GM19452 (cell line): ENCODE data around the gene DNAJC8.

Source experiments
- ATAC-seq: cut with Tn5 transposase; IDR thresholded peaks from one replicate; pipeline ENCODE4 v1.9.1; 2021; ENCODE audit not compliant: unreplicated experiment

DNAJC8 gene

GRCh38 chr1:28232558-28233263 is at the start of gene DNAJC8:
DNAJC8 (minus strand) TSS chr1:28233029; CDS start chr1:28232998, 31 bp downstream.
- no peak for ATAC-seq

GRCh38 chr1:28281608-28282425 is 49.0 kb upstream of the DNAJC8 start:
- ATAC-seq = no peak

GRCh38 chr1:28280977-28281381 is 48.1 kb upstream of the DNAJC8 start:
- ATAC-seq = no peak

- no peak for ATAC-seq
Measured at GRCh38 chr1:28280501-28280900, 47.7 kb upstream of the DNAJC8 start.

GRCh38 chr1:28279721-28280120 is 46.9 kb upstream of the DNAJC8 start:
- ATAC-seq = no peak

GRCh38 chr1:28278763-28279162 is 45.9 kb upstream of the DNAJC8 start:
- ATAC-seq = no peak

- ATAC-seq = no peak
Measured at GRCh38 chr1:28273216-28273860, 40.5 kb upstream of the DNAJC8 start.

GRCh38 chr1:28272215-28272852 is 39.5 kb upstream of the DNAJC8 start:
- no peak for ATAC-seq

- no peak for ATAC-seq
Measured at GRCh38 chr1:28269529-28269928, 36.7 kb upstream of the DNAJC8 start.

GRCh38 chr1:28267633-28268032 is 34.8 kb upstream of the DNAJC8 start:
- no peak for ATAC-seq

- no peak for ATAC-seq
Measured at GRCh38 chr1:28266920-28267322, 34.1 kb upstream of the DNAJC8 start.

GRCh38 chr1:28265577-28265976 is 32.7 kb upstream of the DNAJC8 start:
- ATAC-seq = no peak

GRCh38 chr1:28264897-28265296 is 32.1 kb upstream of the DNAJC8 start:
- no peak for ATAC-seq

GRCh38 chr1:28260803-28261174 is 28.0 kb upstream of the DNAJC8 start:
- ATAC-seq = no peak

GRCh38 chr1:28259934-28260802 is 27.3 kb upstream of the DNAJC8 start:
- ATAC-seq = peak; percentile 6

- ATAC-seq = peak; percentile 90
Measured at GRCh38 chr1:28259252-28259933, 26.6 kb upstream of the DNAJC8 start, which contains the start of gene SESN2. SESN2 (plus strand) TSS chr1:28259518; CDS start chr1:28259848, 330 bp downstream.

- no peak for ATAC-seq
Measured at GRCh38 chr1:28258628-28259251, 25.9 kb upstream of the DNAJC8 start.

- no peak for ATAC-seq
Measured at GRCh38 chr1:28257736-28258135, 24.9 kb upstream of the DNAJC8 start.

- no peak for ATAC-seq
Measured at GRCh38 chr1:28256197-28256827, 23.5 kb upstream of the DNAJC8 start.
